Calu3 (cell line): ENCODE data around the gene CDT1. TPM values are rescaled to one million over a fixed set of nuclear protein-coding genes. Genes with fewer than 3 reads are reported as not detected.

Source experiments
- BruUV-seq: library from RNA; stranded (reverse); fragments of 400-500 nt; replicated peaks from 2 replicates; lab custom pipeline; 2021; lab: Mats Ljungman, UMichigan
- CTCF ChIA-PET: fragments of 300-600 bp; sonication (Branson Sonifier 250); formaldehyde crosslinking; loops from one replicate; lab custom pipeline; 2022; ENCODE audit warnings: antibody characterized with exemption; lab: Charles Lee
- DNase-seq: peaks from one replicate; pipeline ENCODE4 v3.0.0; 2022
- H3K27ac Mint-ChIP-seq: one replicate; pipeline ENCODE4 v1.8.0; 2022; ENCODE audit warnings: mixed read lengths; ENCODE audit not compliant: unreplicated experiment
- H3K27me3 Mint-ChIP-seq: one replicate; pipeline ENCODE4 v1.8.0; 2022; ENCODE audit warnings: mixed read lengths; ENCODE audit not compliant: unreplicated experiment
- H3K36me3 Mint-ChIP-seq: one replicate; pipeline ENCODE4 v1.8.0; 2022; ENCODE audit warnings: mild to moderate bottlenecking, moderate library complexity, mixed read lengths; ENCODE audit not compliant: insufficient read depth, unreplicated experiment
- H3K4me1 Mint-ChIP-seq: one replicate; pipeline ENCODE4 v1.8.0; 2022; ENCODE audit warnings: mild to moderate bottlenecking, low read depth, mixed read lengths; ENCODE audit not compliant: unreplicated experiment
- H3K4me3 Mint-ChIP-seq: one replicate; pipeline ENCODE4 v1.8.0; 2022; ENCODE audit warnings: mild to moderate bottlenecking, low read depth, moderate library complexity, mixed read lengths; ENCODE audit not compliant: unreplicated experiment
- H3K9me3 Mint-ChIP-seq: one replicate; pipeline ENCODE4 v1.8.0; 2022; ENCODE audit warnings: low read depth, mixed read lengths; ENCODE audit not compliant: unreplicated experiment
- intact Hi-C: fragments of 100-400 bp; cut with micrococcal nuclease; formaldehyde crosslinking; loops from one replicate; pipeline ENCODE4 v1.10.0; 2022; ENCODE audit not compliant: unreplicated experiment
- total RNA-seq: library from RNA; stranded (reverse); gene quantifications from 2 replicates; pipeline ENCODE4 v1.2.3, GENCODE V29; 2022
- TF ChIP-seq, protein P1 (sequence below): fragments of 200-600 bp; IDR thresholded peaks from one replicate; pipeline ENCODE4 v1.8.0; 2022; ENCODE audit warnings: antibody characterized with exemption; ENCODE audit not compliant: unreplicated experiment

Gene CDT1
- total RNA-seq, 1 experiment from 2014 or later = 74.8 TPM

DNA sequence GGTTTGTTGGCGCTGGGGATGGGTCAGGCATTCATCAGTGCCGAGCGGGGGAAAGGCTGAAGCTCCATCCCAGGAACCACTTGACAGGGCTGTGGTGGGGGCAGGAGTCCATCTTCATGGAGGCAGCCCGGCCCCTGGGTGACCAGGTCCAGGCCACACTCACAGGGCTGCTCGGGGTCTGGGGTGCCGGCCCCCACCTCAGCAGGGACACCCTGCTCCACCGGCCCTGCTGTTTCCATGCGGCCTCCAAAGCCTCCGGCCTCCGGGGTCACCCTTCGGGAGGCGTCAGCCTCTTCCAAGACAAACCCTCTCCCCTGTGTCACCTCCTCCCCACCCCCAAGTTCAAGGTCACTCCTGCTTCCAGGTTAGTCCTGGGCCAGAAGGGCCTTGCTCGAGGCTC is 31.1 kb downstream of the CDT1 start:
- no TSS peak for BruUV-seq
- no peak for DNase-seq
- Mint-ChIP-seq H3K27me3 (no peaks in the 10 kb centered on the region), H3K4me3 (no peak overlapping the region), H3K36me3 (peaks cover 27% of the 10 kb centered on the region), H3K9me3 (no peaks in the 10 kb centered on the region), H3K4me1 (no peaks in the 10 kb centered on the region), H3K27ac (no peak overlapping the region)
- CTCF ChIA-PET = no interaction called here
- intact Hi-C loops = no loop called here
- TF ChIP-seq, protein P1, sequence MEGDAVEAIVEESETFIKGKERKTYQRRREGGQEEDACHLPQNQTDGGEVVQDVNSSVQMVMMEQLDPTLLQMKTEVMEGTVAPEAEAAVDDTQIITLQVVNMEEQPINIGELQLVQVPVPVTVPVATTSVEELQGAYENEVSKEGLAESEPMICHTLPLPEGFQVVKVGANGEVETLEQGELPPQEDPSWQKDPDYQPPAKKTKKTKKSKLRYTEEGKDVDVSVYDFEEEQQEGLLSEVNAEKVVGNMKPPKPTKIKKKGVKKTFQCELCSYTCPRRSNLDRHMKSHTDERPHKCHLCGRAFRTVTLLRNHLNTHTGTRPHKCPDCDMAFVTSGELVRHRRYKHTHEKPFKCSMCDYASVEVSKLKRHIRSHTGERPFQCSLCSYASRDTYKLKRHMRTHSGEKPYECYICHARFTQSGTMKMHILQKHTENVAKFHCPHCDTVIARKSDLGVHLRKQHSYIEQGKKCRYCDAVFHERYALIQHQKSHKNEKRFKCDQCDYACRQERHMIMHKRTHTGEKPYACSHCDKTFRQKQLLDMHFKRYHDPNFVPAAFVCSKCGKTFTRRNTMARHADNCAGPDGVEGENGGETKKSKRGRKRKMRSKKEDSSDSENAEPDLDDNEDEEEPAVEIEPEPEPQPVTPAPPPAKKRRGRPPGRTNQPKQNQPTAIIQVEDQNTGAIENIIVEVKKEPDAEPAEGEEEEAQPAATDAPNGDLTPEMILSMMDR = no peak

DNA sequence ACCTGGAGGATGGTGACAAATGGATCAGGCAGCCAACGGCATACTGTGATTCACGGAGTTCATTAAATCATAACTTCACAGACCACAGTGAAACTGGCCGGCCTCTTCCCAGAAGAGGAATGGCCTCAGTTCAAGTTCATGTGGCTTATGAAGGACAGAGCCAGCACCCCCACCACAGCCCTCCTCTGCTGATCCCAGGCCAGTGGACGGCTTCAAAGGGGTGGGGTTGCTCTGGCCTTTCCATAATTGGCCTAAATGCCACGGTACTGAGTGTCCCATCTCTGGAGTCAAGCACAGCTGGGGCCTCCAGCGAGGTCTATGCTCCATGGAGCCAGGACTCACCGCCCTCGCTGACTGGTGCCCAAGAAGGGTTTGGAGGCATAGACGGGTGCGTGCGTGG is 31.8 kb downstream of the CDT1 start:
- Mint-ChIP-seq H3K27ac (no peak overlapping the region), H3K27me3 (no peaks in the 10 kb centered on the region), H3K36me3 (peaks cover 20% of the 10 kb centered on the region), H3K4me3 (no peak overlapping the region), H3K9me3 (no peaks in the 10 kb centered on the region), H3K4me1 (no peaks in the 10 kb centered on the region)
- TF ChIP-seq, protein P1 = no peak
- intact Hi-C loops = no loop called here
- no TSS peak for BruUV-seq
- CTCF ChIA-PET = no interaction called here
- no peak for DNase-seq

- intact Hi-C loops = no loop called here
- CTCF ChIA-PET = no interaction called here
- TF ChIP-seq, protein P1 = no peak
- Mint-ChIP-seq H3K4me1 (no peaks in the 10 kb centered on the region), H3K9me3 (no peaks in the 10 kb centered on the region), H3K36me3 (peaks cover 16% of the 10 kb centered on the region), H3K4me3 (no peak overlapping the region), H3K27me3 (no peaks in the 10 kb centered on the region), H3K27ac (no peak overlapping the region)
- DNase-seq = no peak
- no TSS peak for BruUV-seq
Measured at GRCh38 chr16:88835818-88836217, 32.2 kb downstream of the CDT1 start.

- no peak overlapping the region for H3K27ac Mint-ChIP-seq
Measured at GRCh38 chr16:88836791-88837190, 33.2 kb downstream of the CDT1 start.

More at GRCh38 chr16:88836791-88837190, 33.2 kb downstream of the CDT1 start:
- H3K9me3 Mint-ChIP-seq = no peaks in the 10 kb centered on the region
- intact Hi-C loops = no loop called here
- DNase-seq = no peak
- H3K27me3 Mint-ChIP-seq = no peaks in the 10 kb centered on the region
- CTCF ChIA-PET = no interaction called here
- TF ChIP-seq, protein P1 = no peak
- H3K36me3 Mint-ChIP-seq = peaks cover 15% of the 10 kb centered on the region
- no peaks in the 10 kb centered on the region for H3K4me1 Mint-ChIP-seq
- no TSS peak for BruUV-seq
- no peak overlapping the region for H3K4me3 Mint-ChIP-seq
